Ascending aorta (tissue), 2 donors: Measurements from ENCODE around the gene EZH2. TPM values are rescaled to one million over a fixed set of nuclear protein-coding genes. Genes with fewer than 3 reads are reported as not detected.

Experiments
- DNase-seq, 2 donors: peaks; one replicate each; pipeline ENCODE4 v3.0.0-alpha.2; 2019; ENCODE audit warnings: low spot score in 2 of 2
- H3K27ac ChIP-seq, 2 donors: fragments of 200-600 bp; sonication (generic); one replicate each; pipeline ENCODE4 v1.5.1; 2016 to 2017; ENCODE audit warnings: mild to moderate bottlenecking in 1 of 2
- H3K27me3 ChIP-seq: fragments of 200-600 bp; sonication (generic); one replicate; pipeline ENCODE4 v1.5.1; 2017
- H3K36me3 ChIP-seq, 2 donors: fragments of 200-600 bp; sonication (generic); one replicate each; pipeline ENCODE4 v1.5.1; 2016
- H3K4me1 ChIP-seq, 2 donors: fragments of 200-600 bp; sonication (generic); one replicate each; pipeline ENCODE4 v1.5.1; 2016 to 2017; ENCODE audit warnings: mild to moderate bottlenecking in 1 of 2
- H3K4me3 ChIP-seq, 2 donors: fragments of 200-600 bp; sonication (generic); one replicate each; pipeline ENCODE4 v1.5.1; 2016 to 2017; ENCODE audit warnings: mild to moderate bottlenecking in 1 of 2
- H3K9me3 ChIP-seq, 2 donors: fragments of 200-600 bp; sonication (generic); one replicate each; pipeline ENCODE4 v1.5.1; 2016
- intact Hi-C: fragments of 100-400 bp; cut with DNase I; formaldehyde crosslinking; loops from one replicate; pipeline ENCODE4 v1.15.1; 2023
- total RNA-seq: library from RNA; depleted of rRNA; stranded (reverse); fragments of >200 nt; gene quantifications from one replicate; pipeline ENCODE4 v1.1.0, GENCODE V29; 2016
- TF ChIP-seq, protein P1 (sequence below), 3 experiments: fragments of 200-600 bp in 2 of 3; fragments of 450-650 bp in 1 of 3; sonication (generic) in 2 of 3; IDR thresholded peaks; one replicate each; pipeline ENCODE4 v1.5.1; 2016 to 2019; ENCODE audit warnings: antibody characterized with exemption in 3 of 3, mild to moderate bottlenecking in 1 of 3, moderate library complexity in 1 of 3

Gene EZH2
- total RNA-seq, 1 donor from 2014 or later = not detected

GRCh38 chr7:148821422-148821821 is 62.7 kb downstream of the EZH2 start:
- intact Hi-C loops = no loop called here
- no peaks in the 10 kb centered on the region for H3K27me3 ChIP-seq
- H3K9me3 ChIP-seq = no peaks in the 10 kb centered on the region
- H3K4me3 ChIP-seq = no peak overlapping the region
- H3K4me1 ChIP-seq = no peaks in the 10 kb centered on the region
- no peak for DNase-seq
- H3K27ac ChIP-seq = no peak overlapping the region
- TF ChIP-seq, protein P1, sequence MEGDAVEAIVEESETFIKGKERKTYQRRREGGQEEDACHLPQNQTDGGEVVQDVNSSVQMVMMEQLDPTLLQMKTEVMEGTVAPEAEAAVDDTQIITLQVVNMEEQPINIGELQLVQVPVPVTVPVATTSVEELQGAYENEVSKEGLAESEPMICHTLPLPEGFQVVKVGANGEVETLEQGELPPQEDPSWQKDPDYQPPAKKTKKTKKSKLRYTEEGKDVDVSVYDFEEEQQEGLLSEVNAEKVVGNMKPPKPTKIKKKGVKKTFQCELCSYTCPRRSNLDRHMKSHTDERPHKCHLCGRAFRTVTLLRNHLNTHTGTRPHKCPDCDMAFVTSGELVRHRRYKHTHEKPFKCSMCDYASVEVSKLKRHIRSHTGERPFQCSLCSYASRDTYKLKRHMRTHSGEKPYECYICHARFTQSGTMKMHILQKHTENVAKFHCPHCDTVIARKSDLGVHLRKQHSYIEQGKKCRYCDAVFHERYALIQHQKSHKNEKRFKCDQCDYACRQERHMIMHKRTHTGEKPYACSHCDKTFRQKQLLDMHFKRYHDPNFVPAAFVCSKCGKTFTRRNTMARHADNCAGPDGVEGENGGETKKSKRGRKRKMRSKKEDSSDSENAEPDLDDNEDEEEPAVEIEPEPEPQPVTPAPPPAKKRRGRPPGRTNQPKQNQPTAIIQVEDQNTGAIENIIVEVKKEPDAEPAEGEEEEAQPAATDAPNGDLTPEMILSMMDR (IDR thresholded peaks at IDR 0.05) = no peak
- H3K36me3 ChIP-seq = no peaks in the 10 kb centered on the region

DNA sequence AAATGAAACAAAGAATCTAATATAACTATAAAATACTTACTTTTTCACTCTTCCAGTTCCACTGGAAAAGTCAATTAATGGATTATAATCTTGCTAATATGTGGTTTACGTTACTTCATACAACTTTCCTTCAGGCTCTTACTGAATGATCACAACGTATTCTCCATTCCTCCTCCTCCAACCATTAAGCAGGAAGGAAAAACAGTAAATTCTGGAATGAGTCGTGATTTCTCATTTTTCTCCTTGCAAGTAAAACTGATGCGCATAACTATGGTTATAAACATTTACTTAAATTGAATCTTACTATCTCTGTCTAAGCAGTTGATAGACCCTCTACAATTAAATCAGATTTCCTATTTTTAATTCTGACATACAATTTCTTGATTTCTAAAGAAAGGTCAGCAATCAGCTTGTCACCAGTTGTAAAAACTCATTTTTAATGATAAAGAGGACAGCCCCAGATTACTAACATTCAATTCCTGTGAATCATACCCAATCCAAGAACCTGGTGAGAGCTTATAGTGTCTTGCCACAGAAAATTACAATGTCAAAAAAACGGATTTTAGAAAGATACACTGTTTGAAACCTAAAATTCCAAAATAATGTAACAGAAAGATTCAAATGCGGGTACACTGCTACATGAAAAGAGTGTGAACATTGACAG is 64.3 kb downstream of the EZH2 start:
- intact Hi-C loops = no loop called here
- no peaks in the 10 kb centered on the region for H3K4me1 ChIP-seq
- no peaks in the 10 kb centered on the region for H3K9me3 ChIP-seq
- H3K36me3 ChIP-seq = no peaks in the 10 kb centered on the region
- H3K27ac ChIP-seq = no peak overlapping the region
- H3K27me3 ChIP-seq = no peaks in the 10 kb centered on the region
- no peak overlapping the region for H3K4me3 ChIP-seq
- TF ChIP-seq, protein P1 (IDR thresholded peaks at IDR 0.05) = no peak
- DNase-seq = no peak

DNA sequence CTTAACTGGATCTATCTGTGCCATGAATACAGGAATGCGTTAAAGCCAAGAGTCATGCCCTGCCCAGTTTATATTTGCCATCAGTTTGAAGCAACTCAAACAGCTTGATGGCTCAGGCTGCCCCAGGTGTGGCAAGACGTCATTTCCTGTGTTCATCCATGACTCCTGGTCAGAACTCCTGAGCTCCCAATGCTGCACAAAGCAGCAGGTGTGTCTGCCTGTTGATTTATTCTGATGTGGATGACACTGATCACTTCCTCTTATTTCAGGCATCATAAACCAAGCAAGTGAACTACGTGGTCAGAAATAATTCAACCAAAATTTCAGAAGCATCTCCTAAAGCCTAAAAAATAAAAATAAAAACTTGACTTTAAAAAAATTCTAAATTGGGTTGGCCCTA is 68.5 kb downstream of the EZH2 start:
- TF ChIP-seq, protein P1 (IDR thresholded peaks at IDR 0.05) = no peak
- Histone ChIP-seq H3K36me3 (no peaks in the 10 kb centered on the region), H3K4me3 (no peak overlapping the region), H3K27me3 (no peaks in the 10 kb centered on the region), H3K9me3 (no peaks in the 10 kb centered on the region), H3K4me1 (no peaks in the 10 kb centered on the region), H3K27ac (no peak overlapping the region)
- DNase-seq = no peak
- intact Hi-C loops = no loop called here

- Histone ChIP-seq H3K27me3 (no peaks in the 10 kb centered on the region), H3K9me3 (no peaks in the 10 kb centered on the region), H3K27ac (no peak overlapping the region), H3K4me1 (no peaks in the 10 kb centered on the region), H3K36me3 (no peaks in the 10 kb centered on the region), H3K4me3 (no peak overlapping the region)
- no peak for DNase-seq
- intact Hi-C loops = no loop called here
- TF ChIP-seq, protein P1 (IDR thresholded peaks at IDR 0.05) = no peak
These were observed 69.0 kb downstream of the EZH2 start for GRCh38 chr7:148814922-148815559.

DNA sequence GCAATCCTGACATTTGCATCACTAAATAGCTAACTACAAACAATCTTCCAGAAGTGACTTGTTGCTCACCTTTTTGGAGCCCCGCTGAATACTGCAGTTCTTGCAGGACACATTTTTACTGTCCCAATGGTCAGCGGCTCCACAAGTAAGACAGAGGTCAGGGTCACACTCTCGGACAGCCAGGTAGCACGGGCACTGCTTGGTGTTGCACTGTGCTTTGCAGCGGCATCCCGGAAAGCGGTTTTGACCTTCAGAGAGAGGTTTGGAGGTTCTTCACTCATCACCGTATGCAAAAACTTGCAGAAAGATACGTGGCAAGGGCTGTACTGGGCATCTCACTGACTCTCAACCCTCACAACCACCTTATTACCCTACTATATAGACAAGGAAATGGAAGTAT is 70.2 kb downstream of the EZH2 start:
- Histone ChIP-seq H3K27me3 (no peaks in the 10 kb centered on the region), H3K9me3 (no peaks in the 10 kb centered on the region), H3K27ac (no peak overlapping the region), H3K36me3 (peaks cover 0 to 1% of the 10 kb centered on the region in 2 donors), H3K4me3 (no peak overlapping the region), H3K4me1 (no peaks in the 10 kb centered on the region)
- DNase-seq = no peak
- intact Hi-C loops = no loop called here
- TF ChIP-seq, protein P1 (IDR thresholded peaks at IDR 0.05) = no peak
